A549 treated with ZK216348 at 1 μM for 4 hours (cell line): ENCODE results near the gene HMSD. TPM values are rescaled to one million over a fixed set of nuclear protein-coding genes. Genes with fewer than 3 reads are reported as not detected.

ENCODE experiments used
- total RNA-seq: library from RNA; stranded (reverse); fragments of 200-300 nt; extraction: Qiagen RNA extraction; gene quantifications from 5 replicates; pipeline ENCODE4 v1.2.3, GENCODE V29; 2022; ENCODE audit warnings: low read depth

Gene HMSD
- total RNA-seq = 0.28 to 4.2 TPM (median 0.61 TPM) in 4 of 5 replicates, not detected in the other

GRCh38 chr18:63949068-63949737, at the start of gene HMSD:
HMSD (plus strand) TSS chr18:63949301; CDS start chr18:63953456, 4,155 bp downstream.

DNA sequence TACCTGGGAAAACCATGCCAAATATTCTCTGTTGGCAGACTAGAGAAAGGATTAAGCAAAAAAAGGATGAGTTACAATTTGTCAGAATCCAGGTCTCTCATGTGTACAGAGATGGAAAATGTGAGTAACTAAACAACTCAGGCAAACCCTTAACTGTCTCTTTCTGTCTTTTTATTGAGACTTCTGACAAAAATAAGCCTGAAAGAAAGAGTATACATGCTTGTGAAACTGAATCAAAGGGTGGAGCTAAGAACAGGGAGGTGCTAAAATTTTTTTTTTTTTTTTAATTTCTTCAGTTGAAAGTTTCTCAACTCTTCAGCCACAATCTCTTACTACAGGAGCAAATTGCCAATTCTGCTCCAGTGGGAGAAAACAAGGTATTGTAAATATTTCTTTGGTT, 41.4 kb upstream of the HMSD start, which contains the start of gene SERPINB10:
Gene SERPINB10 (plus strand): TSS at position 295 of the 400 bp plus-strand sequence. CDS start 7,553 bp downstream, outside the sequence.

DNA sequence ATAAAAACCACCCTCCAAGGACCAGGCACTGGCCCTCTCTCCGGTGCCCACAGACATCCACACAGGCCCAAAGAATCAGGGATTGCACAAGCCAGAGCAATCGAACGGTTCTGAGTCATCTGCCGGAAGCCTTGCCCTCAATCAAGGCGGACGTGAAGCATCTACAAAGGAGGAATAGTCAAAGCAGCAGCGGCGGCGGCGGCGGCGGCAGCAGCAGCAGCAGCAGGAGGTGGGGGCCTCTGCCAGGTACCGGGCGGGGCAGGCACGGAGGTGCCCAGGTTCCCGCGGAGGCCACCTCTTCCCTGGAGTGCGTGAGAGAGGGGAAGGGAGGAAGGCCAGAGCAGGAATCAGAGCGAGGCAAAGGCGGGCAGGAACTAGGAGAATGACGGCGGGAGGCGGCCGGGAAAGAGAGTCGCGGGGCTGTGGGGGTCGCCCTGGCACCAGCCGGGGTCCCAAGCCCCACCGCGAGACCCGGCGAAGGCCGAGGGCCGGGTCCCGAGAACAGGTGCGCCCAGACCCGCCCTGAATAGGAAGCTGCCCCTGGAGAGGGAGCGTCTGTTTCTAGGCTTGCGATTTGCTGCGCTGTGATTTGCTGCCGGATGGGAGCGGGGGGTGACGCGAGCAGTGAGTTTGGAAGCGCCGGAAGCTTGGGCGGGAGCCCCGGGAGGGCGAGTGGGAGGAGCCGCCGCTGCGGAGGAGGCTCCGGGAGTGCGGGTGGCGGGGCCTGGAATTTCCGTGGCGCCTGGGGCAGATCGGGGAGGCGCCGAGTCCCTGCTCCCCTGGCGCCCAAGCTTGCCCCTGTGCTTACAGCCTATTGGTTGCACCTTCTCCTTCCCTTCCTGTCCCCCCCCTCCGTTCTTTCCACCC, 21.1 kb downstream of the HMSD start, which contains the start of gene SERPINB8:
Gene SERPINB8 (plus strand): TSS at position 140 of the 867 bp plus-strand sequence. CDS start 8,228 bp downstream, outside the sequence.

Other genes with a start within 250 kb of the HMSD start
- gene SERPINB11, start 246.3 kb upstream of the HMSD start, total RNA-seq = 0.13 TPM in 1 of 5 replicates, not detected in the others
- 1.4 to 2.9 TPM (median 2.5 TPM) in 5 replicates for gene SERPINB7, start 173.9 kb upstream of the HMSD start, total RNA-seq
- 0.13 to 0.27 TPM in 2 of 5 replicates, not detected in the others for gene SERPINB2, start 61.6 kb upstream of the HMSD start, total RNA-seq
- not detected in 5 replicates for gene SERPINB10, start 41.3 kb upstream of the HMSD start, total RNA-seq
- 7.4 to 10.5 TPM (median 10.3 TPM) in 5 replicates for gene SERPINB8, start 20.8 kb downstream of the HMSD start, total RNA-seq
- gene LINC00305, start 199.8 kb downstream of the HMSD start, total RNA-seq = not detected in 5 replicates